IPS DF 6.9 (cell line): Measurements from ENCODE around the gene ZBTB40.

Source experiments
- DNase-seq: peaks from one replicate; pipeline ENCODE4 v3.0.0-alpha.2; 2013; ENCODE audit warnings: low read depth, low spot score
- H3K27ac ChIP-seq: one replicate; pipeline ENCODE4 v1.5.1; 2013; ENCODE audit warnings: low read length, control low read depth
- H3K27me3 ChIP-seq: 2 replicates; pipeline ENCODE4 v1.6.1; 2013; ENCODE audit warnings: mild to moderate bottlenecking, low read length; ENCODE audit not compliant: control insufficient read depth, insufficient read depth
- H3K36me3 ChIP-seq: 2 replicates; pipeline ENCODE4 v1.6.1; 2013; ENCODE audit warnings: low read length; ENCODE audit not compliant: control insufficient read depth, insufficient read depth
- H3K4me1 ChIP-seq: 2 replicates; pipeline ENCODE4 v1.6.1; 2013; ENCODE audit warnings: low read length; ENCODE audit not compliant: control insufficient read depth, insufficient read depth
- H3K4me3 ChIP-seq: 2 replicates; pipeline ENCODE4 v1.5.1; 2013; ENCODE audit warnings: mild to moderate bottlenecking, low read length
- H3K9me3 ChIP-seq: 2 replicates; pipeline ENCODE4 v1.6.1; 2013; ENCODE audit warnings: low read length, inconsistent platforms; ENCODE audit not compliant: control insufficient read depth, insufficient read depth
- WGBS: extraction: QIAGEN DNeasy Blood & Tissue Kit; methylation state at CpG from one replicate; pipeline ENCODE4 v1.1.7; 2013; ENCODE audit warnings: mixed read lengths, missing lambda C conversion rate; ENCODE audit not compliant: insufficient read length, insufficient coverage; 5-methylcytosine and 5-hydroxymethylcytosine counted together

The ZBTB40 gene

DNA sequence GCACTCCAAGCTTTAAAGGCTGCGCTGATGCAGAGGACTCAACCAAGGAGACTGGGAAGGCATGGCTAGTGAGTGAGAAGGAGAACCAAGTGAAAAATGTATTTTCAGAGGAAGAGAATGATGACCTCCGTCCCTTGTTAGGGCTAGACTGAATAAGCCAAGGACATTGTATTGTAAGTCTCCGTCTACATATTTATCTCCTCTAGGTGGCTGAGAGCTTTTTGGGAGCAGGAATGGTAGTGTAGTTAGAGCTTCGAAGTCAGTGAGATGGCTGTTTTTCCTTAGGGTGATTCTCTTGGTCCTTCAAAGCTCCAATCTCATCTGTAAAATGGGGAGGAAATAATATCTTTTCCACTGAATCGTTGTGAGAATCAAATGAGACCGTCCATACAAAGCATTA is 37.6 kb downstream of the ZBTB40 start:
- no peak for DNase-seq
- Histone ChIP-seq H3K36me3 (no peaks in the 10 kb centered on the region), H3K9me3 (no peaks in the 10 kb centered on the region), H3K4me3 (no peak overlapping the region), H3K4me1 (peaks cover 6% of the 10 kb centered on the region), H3K27ac (no peak overlapping the region), H3K27me3 (no peaks in the 10 kb centered on the region)
- WGBS, result no CpG with 5 or more reads among the region's 6 CpGs

DNA sequence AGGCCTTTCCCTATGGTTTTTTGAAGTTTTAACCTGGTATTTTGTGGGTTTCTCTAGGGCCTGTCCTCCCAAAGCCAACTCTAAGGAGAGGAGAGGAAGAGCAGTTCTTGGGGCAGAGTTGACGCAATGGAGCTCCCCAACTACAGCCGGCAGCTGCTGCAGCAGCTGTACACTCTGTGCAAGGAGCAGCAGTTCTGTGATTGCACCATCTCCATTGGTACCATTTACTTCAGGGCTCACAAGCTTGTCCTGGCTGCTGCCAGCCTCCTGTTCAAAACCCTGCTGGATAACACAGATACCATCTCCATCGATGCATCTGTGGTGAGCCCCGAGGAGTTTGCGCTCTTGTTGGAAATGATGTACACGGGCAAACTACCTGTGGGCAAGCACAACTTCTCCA is 38.2 kb downstream of the ZBTB40 start:
- Histone ChIP-seq H3K27me3 (no peaks in the 10 kb centered on the region), H3K36me3 (no peaks in the 10 kb centered on the region), H3K4me1 (peaks cover 6% of the 10 kb centered on the region), H3K27ac (no peak overlapping the region), H3K4me3 (no peak overlapping the region), H3K9me3 (no peaks in the 10 kb centered on the region)
- WGBS, result no CpG with 5 or more reads among the region's 6 CpGs
- DNase-seq, result no peak

- Histone ChIP-seq H3K27ac (no peak overlapping the region), H3K27me3 (no peaks in the 10 kb centered on the region), H3K9me3 (no peaks in the 10 kb centered on the region), H3K36me3 (no peaks in the 10 kb centered on the region), H3K4me3 (no peak overlapping the region), H3K4me1 (peaks cover 6% of the 10 kb centered on the region)
- WGBS, result no CpG with 5 or more reads among the region's 2 CpGs
- peak; percentile 55 for DNase-seq
These were observed 38.7 kb downstream of the ZBTB40 start for GRCh38 chr1:22490309-22490708.

DNA sequence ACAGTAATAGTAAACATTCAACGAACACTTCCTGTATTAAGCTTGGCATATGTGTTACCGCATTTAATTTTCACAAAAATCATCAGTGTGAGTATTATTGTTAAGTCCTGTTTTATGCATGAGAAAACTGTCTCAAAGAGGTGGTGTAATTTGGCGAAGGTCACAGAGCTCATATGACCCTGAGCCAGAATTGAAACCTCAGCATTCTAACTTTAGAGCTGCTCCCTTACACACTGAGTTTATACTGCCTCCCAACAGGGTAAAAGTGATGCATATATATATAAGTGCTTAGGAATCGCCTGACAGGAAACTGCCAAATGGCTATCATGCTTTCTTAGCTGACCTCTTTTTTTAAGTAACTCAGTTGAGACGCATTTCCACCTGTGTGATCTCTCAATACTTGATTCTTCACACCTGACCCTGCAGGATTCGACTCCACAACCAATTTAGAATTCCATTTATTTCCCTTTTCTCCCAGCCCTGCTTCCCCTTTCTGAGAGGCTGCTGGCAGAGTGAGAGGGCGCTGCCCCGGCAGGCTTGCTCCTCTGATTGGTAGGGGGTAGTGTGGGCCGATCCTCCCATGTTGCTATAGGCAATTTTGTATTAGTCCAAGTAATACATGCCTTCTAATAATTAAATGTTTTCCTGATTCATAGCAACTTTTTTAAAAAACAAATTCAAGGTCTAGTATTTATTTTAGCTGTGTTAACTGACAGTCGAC is 40.5 kb downstream of the ZBTB40 start:
- DNase-seq, result no peak
- no peak overlapping the region for H3K4me3 ChIP-seq
- H3K27ac ChIP-seq, result no peak overlapping the region
- H3K4me1 ChIP-seq, result peaks cover 6% of the 10 kb centered on the region
- H3K9me3 ChIP-seq, result no peaks in the 10 kb centered on the region
- H3K36me3 ChIP-seq, result no peaks in the 10 kb centered on the region
- H3K27me3 ChIP-seq, result no peaks in the 10 kb centered on the region
- no CpG with 5 or more reads among the region's 10 CpGs for WGBS

DNA sequence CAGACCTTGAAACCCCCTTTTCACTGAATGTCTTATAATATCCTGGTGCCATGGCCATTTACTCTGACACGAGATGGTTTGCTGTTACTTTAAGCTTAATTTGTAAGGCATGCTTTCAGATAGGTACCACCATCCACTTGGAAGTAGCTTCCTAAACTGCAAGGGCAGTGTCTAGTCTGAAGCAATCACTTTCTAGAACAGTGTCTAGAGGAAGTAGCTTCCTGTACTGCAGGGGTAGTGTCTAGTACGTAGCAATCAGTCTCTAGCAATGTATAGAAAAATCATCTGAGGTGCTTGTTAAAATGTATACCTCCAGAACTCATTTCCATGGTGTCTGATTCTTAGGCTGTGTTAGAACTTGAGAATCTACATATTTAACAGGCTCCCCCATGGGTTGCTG is 42.5 kb downstream of the ZBTB40 start:
- no peak overlapping the region for H3K27ac ChIP-seq
- H3K27me3 ChIP-seq, result no peaks in the 10 kb centered on the region
- no peak overlapping the region for H3K4me3 ChIP-seq
- H3K36me3 ChIP-seq, result no peaks in the 10 kb centered on the region
- DNase-seq, result no peak
- WGBS, result no CpG with 5 or more reads among the region's 2 CpGs
- peaks cover 6% of the 10 kb centered on the region for H3K4me1 ChIP-seq
- H3K9me3 ChIP-seq, result no peaks in the 10 kb centered on the region

- Histone ChIP-seq H3K4me3 (no peak overlapping the region), H3K9me3 (no peaks in the 10 kb centered on the region), H3K27ac (no peak overlapping the region), H3K27me3 (no peaks in the 10 kb centered on the region), H3K36me3 (no peaks in the 10 kb centered on the region), H3K4me1 (peaks cover 1% of the 10 kb centered on the region)
- DNase-seq, result no peak
- WGBS, result no CpG with 5 or more reads among the region's 6 CpGs
These were observed 43.4 kb downstream of the ZBTB40 start for GRCh38 chr1:22494943-22495579.

DNA sequence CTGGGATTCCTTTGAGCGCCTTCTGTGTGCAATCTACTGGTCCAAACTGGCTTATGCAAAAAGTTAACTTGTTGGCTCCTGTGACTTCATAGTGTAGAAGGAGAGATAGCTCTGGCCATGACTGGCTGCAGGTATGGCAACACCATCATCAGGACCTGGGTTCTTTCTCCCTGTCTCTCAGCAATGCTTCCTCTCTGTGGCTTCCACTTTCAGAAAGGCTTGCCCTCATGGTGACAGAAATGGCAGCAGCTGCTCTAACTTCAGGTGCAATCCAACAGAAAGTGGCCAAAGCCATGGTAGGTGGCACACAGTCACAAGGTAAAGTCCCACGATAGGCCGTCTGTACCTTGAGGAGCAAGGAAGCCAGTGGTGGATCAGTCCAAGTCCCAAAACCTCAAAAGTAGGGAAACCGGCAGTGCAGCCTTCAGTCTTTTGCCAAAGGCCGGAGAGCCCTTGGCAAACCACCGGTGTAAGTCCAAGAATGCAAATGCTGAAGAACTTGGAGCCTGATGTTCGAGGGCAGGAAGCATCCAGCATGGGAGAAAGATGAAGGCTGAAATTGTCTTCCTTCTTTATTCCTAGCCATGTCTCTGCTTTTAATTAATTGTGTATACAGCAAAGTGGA is 45.0 kb downstream of the ZBTB40 start:
- no peaks in the 10 kb centered on the region for H3K27me3 ChIP-seq
- no peaks in the 10 kb centered on the region for H3K4me1 ChIP-seq
- no peak for DNase-seq
- no peak overlapping the region for H3K4me3 ChIP-seq
- no peak overlapping the region for H3K27ac ChIP-seq
- no peaks in the 10 kb centered on the region for H3K9me3 ChIP-seq
- WGBS, result no CpG with 5 or more reads among the region's 7 CpGs
- no peaks in the 10 kb centered on the region for H3K36me3 ChIP-seq

DNA sequence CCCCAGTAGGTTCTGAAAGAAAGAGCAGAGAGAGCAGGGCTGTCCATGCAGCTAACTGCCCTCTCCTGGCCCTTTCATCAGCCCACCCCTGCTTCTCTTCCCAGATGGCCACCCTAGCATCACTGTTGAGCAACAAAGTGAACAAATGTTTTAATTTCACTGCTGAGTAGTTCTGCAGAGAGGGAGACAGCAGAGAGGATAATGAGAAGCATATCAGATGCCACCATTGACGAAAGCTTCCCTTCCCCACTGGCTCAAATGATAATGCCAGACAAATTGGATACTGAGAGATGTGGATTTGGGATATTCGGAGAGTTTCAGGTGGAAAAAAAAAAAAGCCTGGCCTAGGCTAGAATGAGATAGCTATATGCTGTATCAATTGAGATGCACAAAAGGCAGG is 46.8 kb downstream of the ZBTB40 start:
- Histone ChIP-seq H3K27ac (no peak overlapping the region), H3K36me3 (no peaks in the 10 kb centered on the region), H3K27me3 (no peaks in the 10 kb centered on the region), H3K9me3 (no peaks in the 10 kb centered on the region), H3K4me1 (no peaks in the 10 kb centered on the region), H3K4me3 (no peak overlapping the region)
- WGBS, result no CpG with 5 or more reads among the region's 2 CpGs
- DNase-seq, result no peak

- H3K4me3 ChIP-seq, result no peak overlapping the region
- no CpG with 5 or more reads among the region's 4 CpGs for whole genome bisulfite sequencing
- H3K9me3 ChIP-seq, result no peaks in the 10 kb centered on the region
- H3K27me3 ChIP-seq, result no peaks in the 10 kb centered on the region
- no peaks in the 10 kb centered on the region for H3K36me3 ChIP-seq
- no peak for DNase-seq
- H3K27ac ChIP-seq, result no peak overlapping the region
- no peaks in the 10 kb centered on the region for H3K4me1 ChIP-seq
These were observed 48.4 kb downstream of the ZBTB40 start for GRCh38 chr1:22500058-22500457.

GRCh38 chr1:22500471-22500870 is 48.8 kb downstream of the ZBTB40 start:
- Histone ChIP-seq H3K4me3 (no peak overlapping the region), H3K9me3 (no peaks in the 10 kb centered on the region), H3K27ac (no peak overlapping the region), H3K27me3 (no peaks in the 10 kb centered on the region), H3K4me1 (no peaks in the 10 kb centered on the region), H3K36me3 (no peaks in the 10 kb centered on the region)
- no peak for DNase-seq
- no CpG with 5 or more reads among the region's 6 CpGs for WGBS
